NCI-H460 (cell line): ENCODE measurements around the gene LSM8. TPM values are rescaled to one million over a fixed set of nuclear protein-coding genes. Genes with fewer than 3 reads are reported as not detected.
"Not testable (repeated sequence)": the region's sequence is repeated elsewhere in the genome, so short reads cannot be mapped to it uniquely, and the experiment has no call there.

ENCODE experiments used
- DNase-seq: peaks from one replicate; pipeline ENCODE4 v3.0.0-alpha.2; 2016; ENCODE audit warnings: low read depth; ENCODE audit errors: extremely low read depth
- polyA plus RNA-seq: library from polyadenylated mRNA; depleted of rRNA; stranded (reverse); fragments of >200 nt; gene quantifications from 2 replicates; pipeline ENCODE4 v1.2.3, GENCODE V29; 2014; cell fraction: nucleus; rRNA removed
- total RNA-seq: library from RNA; depleted of rRNA; stranded (reverse); fragments of >200 nt; shearing (Covaris generic); gene quantifications from 2 replicates; pipeline ENCODE4 v1.2.3, GENCODE V29; 2014; rRNA removed

Gene LSM8
- total RNA-seq = 144 and 167 TPM in 2 replicates
- polyA plus RNA-seq = 89.6 and 98.4 TPM in 2 replicates

GRCh38 chr7:118183786-118184564, at the start of gene LSM8:
Gene LSM8 (plus strand): TSS chr7:118184164. CDS start chr7:118184224, 60 bp downstream.
- DNase-seq = peak; percentile 98

GRCh38 chr7:118134420-118134819, 49.5 kb upstream of the LSM8 start:
- DNase-seq = not testable (repeated sequence)

GRCh38 chr7:118140468-118140867, 43.5 kb upstream of the LSM8 start:
- DNase-seq = no peak

DNA sequence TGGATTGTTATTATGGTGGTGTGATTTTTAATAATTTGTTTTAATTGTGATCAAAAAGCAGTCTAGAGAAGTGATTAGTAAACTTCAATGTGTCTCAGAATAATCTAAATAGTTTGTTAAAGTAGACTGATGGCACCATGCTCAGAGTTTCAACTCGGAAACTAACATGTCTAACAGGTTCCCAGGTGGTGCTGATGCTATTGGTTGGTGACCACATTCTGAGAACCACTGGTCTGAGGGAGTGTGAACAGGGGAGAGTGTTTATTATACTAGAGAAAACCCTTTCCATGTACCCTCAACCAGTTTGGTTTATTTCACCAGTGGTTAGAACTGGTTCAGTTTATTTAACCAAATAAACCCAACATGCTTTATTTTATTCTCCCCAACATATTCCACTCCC, 42.0 kb upstream of the LSM8 start:
- DNase-seq = no peak

GRCh38 chr7:118148930-118149329, 35.0 kb upstream of the LSM8 start:
- no peak for DNase-seq

- no peak for DNase-seq
Observed at GRCh38 chr7:118149394-118149793, 34.6 kb upstream of the LSM8 start.

GRCh38 chr7:118151671-118152070, 32.3 kb upstream of the LSM8 start:
- no peak for DNase-seq

- no peak for DNase-seq
Observed at GRCh38 chr7:118152149-118152548, 31.8 kb upstream of the LSM8 start.

DNA sequence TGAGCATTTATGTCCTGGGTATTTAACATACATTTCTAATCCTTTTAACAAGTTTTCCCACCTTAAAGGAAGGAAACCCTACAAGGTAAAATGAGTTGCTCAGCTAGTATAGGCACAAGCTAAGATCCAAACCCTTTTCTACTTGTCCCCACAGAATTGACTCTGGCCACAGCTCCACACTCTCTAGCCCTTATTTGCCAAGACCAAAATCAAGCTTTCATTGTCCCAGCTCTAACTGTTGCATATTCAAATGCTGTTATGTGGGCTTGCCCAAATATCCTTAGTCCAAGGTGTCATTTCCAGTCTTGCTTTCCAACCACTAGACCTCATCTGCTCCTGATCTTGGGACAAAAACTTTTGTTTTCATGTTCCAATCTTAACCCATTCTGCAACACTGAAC, 31.3 kb upstream of the LSM8 start:
- DNase-seq = no peak

DNA sequence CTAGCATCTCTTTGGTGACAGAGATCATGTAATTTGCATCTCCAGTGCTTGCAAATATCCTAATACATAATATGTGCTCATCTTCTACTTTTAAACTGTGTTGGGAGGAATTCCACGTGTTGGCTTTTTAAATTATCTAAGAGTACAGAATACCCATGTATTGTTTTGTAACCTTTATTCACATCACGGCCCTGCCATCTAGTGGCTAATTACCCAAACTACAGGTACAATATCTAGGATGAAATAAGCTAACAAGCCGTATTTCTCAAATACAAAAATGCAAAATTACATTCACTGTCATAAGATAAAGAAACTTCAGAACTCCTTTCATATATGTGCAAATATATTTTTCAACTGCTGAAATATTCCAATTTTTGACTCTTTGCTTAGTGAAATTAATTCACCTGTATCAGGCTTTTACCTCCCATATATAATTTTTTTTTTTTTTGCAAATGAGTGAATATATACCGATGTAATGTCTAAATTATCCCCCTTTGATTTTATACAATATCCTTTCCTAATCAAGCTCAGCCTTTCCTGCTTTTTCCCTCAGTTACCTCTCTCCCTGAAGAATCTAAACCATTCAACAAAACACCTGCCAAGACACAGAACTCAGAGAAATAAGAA, 30.3 kb upstream of the LSM8 start:
- peak; percentile 45 for DNase-seq

GRCh38 chr7:118158766-118159165, 25.2 kb upstream of the LSM8 start:
- DNase-seq = no peak

- DNase-seq = no peak
Observed at GRCh38 chr7:118169146-118169545, 14.8 kb upstream of the LSM8 start.

DNA sequence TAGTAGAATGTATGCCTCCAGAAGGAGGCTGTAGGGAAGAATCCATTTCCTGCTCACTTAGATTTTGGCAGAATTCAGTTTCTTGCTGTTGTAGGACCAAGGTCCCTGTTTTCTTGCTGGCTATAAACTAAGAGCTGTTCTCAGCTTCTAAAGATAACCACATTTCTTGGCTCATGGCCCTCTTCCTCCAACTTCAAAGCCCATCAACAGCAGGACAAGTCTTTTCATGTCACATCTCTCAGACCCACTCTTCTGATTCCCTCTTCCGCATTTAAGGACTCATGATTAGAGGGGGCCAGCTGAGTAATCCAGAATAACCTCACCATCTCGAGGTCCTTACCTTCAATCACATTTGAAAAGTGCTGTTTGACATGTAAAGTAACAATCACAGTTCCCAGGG, 8.2 kb upstream of the LSM8 start:
- DNase-seq = no peak

GRCh38 chr7:118179191-118179590, 4.8 kb upstream of the LSM8 start:
- DNase-seq = no peak

DNA sequence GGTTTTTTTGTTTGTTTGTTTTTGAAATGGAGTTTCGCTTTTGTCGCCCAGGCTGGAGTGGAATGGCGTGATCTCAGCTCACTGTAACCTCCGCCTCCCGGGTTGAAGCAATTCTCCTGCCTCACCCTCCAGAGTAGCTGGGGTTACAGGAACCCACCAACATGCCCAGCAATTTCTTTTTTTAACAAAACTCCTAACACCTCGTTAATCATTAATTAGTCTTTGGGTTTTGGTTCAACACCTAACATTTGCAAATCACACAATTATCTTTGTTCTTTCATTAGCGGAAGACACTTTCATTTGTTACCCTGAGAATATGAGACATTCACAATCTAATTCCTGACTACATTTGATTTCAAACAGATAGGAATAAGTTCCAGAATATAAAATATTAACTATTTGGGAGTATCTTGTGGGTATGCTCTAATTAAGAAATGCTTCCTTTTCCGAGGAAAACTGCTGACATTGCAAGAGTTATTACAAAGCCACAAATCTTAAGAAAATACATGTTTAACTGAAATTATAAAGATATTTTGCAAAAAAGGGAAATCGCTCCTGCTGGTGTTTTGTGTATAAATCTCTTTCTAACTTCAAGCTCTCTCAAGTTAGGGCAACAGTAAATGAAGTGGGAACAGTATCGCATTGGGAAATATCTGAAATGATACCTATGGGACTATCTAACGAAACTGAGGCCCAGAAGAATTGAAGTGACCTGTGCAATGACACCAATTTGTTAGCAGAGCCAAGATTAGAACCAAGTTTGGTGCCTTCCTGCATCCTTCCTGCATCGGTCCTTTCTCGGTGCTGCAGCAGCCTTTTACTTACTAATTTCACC, 1.2 kb upstream of the LSM8 start:
- no peak for DNase-seq

- no peak for DNase-seq
Observed at GRCh38 chr7:118183428-118183785, 557 bp upstream of the LSM8 start.

DNA sequence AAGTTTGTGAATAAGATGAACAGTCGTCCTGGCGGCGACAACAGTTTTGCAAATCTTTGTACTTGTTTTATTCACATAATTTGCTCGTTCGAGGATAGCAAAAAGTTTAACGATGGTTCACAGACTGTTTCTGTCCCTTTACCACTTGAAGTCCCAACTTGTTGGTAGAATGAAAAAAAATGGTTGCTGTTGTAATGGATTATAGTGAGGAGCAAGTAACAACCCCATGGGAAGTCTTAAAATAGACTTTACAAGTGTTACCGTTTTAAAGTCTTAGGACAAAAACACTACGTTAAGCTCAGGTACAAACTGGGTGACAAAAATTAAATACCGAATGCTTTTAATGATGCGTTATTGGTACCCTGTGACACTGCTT, 589 bp downstream of the LSM8 start:
- DNase-seq = no peak

- no peak for DNase-seq
Observed at GRCh38 chr7:118185163-118185860, 1.3 kb downstream of the LSM8 start.

- no peak for DNase-seq
Observed at GRCh38 chr7:118186501-118186900, 2.5 kb downstream of the LSM8 start.

- DNase-seq = no peak
Observed at GRCh38 chr7:118194571-118194970, 10.6 kb downstream of the LSM8 start.
